Renal pelvis (tissue), 3 donors: ENCODE results near the gene PLEKHM2. TPM values are rescaled to one million over a fixed set of nuclear protein-coding genes. Genes with fewer than 3 reads are reported as not detected.

ENCODE experiments used
- polyA plus RNA-seq, 3 donors: library from polyadenylated mRNA; unstranded; fragments of 120-200 nt; gene quantifications; one replicate each; pipeline ENCODE4 v1.2.1, GENCODE V29; 2013; ENCODE audit not compliant: insufficient read length in 3 of 3

PLEKHM2 gene
- polyA plus RNA-seq, 3 donors = 49.5 to 51.4 (median 51.1) TPM

Other genes with a start within 250 kb of the PLEKHM2 start
- under 1 TPM; 0.10 to 0.27 (median 0.21) TPM for gene CTRC, start 245.9 kb upstream of the PLEKHM2 start, polyA plus RNA-seq
- under 1 TPM in 2 of 3 donors, not detected in 1; 0.14 to 0.59 TPM for gene CELA2A, start 227.6 kb upstream of the PLEKHM2 start, polyA plus RNA-seq
- gene CELA2B, start 208.2 kb upstream of the PLEKHM2 start, polyA plus RNA-seq = under 1 TPM; 0.31 to 0.90 (median 0.59) TPM
- 10 to 100 TPM; 27.4 to 41.9 (median 33.5) TPM for gene CASP9, start 160.1 kb upstream of the PLEKHM2 start, polyA plus RNA-seq
- gene DNAJC16, start 157.5 kb upstream of the PLEKHM2 start, polyA plus RNA-seq = 10 to 100 TPM; 26.8 to 41.9 (median 37.4) TPM
- 10 to 100 TPM; 31.9 to 39.6 (median 35.9) TPM for gene AGMAT, start 99.3 kb upstream of the PLEKHM2 start, polyA plus RNA-seq
- gene DDI2, start 66.9 kb upstream of the PLEKHM2 start, polyA plus RNA-seq = 10 to 100 TPM; 16.8 to 25.0 (median 24.2) TPM
- 1 to 10 TPM; 2.4 to 4.5 (median 3.4) TPM for gene SLC25A34, start 51.9 kb downstream of the PLEKHM2 start, polyA plus RNA-seq
- 1 to 10 TPM; 4.5 to 6.1 (median 5.2) TPM for gene TMEM82, start 58.2 kb downstream of the PLEKHM2 start, polyA plus RNA-seq
- gene FBLIM1, start 74.5 kb downstream of the PLEKHM2 start, polyA plus RNA-seq = 10 to 100 TPM; 55.1 to 65.3 (median 59.4) TPM
- gene UQCRHL, start 123.3 kb downstream of the PLEKHM2 start, polyA plus RNA-seq = 1 to 10 TPM; 1.1 to 2.7 (median 2.5) TPM
- gene SPEN, start 163.4 kb downstream of the PLEKHM2 start, polyA plus RNA-seq = 10 to 100 TPM; 57.4 to 68.0 (median 67.3) TPM